Measurements from ENCODE around the gene PALM2AKAP2. TPM values are rescaled to one million over a fixed set of nuclear protein-coding genes. Genes with fewer than 3 reads are reported as not detected.
A peak's percentile ranks its signal among the peaks of the same experiment; 100 is the strongest.

Gene PALM2AKAP2
- total and polyA plus RNA-seq, 2 experiments from 2014 or later = 2.5 to 7.9 TPM

DNA sequence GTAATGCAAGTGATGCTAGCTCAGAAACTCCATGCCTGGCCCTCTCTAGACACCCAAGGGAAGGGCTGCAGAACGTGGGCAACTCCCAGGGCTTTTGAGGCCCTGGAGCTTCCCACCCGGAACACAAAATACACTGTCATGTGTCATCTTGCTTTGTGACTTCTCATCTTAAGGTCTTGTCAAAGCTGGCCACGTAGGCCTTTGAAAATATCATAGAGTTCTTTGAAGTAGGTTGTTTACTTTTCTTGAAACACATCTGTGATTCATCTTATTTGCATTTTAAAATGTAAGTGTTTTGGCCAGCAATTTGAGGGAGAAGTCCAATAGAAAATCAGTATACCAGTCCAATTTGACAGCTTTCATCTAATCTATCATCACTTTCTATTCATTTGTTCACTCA, 40.2 kb upstream of the PALM2AKAP2 start (continued):
- TF ChIP-seq, protein P1, sequence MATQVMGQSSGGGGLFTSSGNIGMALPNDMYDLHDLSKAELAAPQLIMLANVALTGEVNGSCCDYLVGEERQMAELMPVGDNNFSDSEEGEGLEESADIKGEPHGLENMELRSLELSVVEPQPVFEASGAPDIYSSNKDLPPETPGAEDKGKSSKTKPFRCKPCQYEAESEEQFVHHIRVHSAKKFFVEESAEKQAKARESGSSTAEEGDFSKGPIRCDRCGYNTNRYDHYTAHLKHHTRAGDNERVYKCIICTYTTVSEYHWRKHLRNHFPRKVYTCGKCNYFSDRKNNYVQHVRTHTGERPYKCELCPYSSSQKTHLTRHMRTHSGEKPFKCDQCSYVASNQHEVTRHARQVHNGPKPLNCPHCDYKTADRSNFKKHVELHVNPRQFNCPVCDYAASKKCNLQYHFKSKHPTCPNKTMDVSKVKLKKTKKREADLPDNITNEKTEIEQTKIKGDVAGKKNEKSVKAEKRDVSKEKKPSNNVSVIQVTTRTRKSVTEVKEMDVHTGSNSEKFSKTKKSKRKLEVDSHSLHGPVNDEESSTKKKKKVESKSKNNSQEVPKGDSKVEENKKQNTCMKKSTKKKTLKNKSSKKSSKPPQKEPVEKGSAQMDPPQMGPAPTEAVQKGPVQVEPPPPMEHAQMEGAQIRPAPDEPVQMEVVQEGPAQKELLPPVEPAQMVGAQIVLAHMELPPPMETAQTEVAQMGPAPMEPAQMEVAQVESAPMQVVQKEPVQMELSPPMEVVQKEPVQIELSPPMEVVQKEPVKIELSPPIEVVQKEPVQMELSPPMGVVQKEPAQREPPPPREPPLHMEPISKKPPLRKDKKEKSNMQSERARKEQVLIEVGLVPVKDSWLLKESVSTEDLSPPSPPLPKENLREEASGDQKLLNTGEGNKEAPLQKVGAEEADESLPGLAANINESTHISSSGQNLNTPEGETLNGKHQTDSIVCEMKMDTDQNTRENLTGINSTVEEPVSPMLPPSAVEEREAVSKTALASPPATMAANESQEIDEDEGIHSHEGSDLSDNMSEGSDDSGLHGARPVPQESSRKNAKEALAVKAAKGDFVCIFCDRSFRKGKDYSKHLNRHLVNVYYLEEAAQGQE (IDR thresholded peaks at IDR 0.05; ENCODE audit: unreplicated experiment) = no peak
- TF ChIP-seq STAT1 (IDR thresholded peaks at IDR 0.05; ENCODE audit: unreplicated experiment) (no peak), POLR2AphosphoS5 (IDR thresholded peaks at IDR 0.05; ENCODE audit: low read depth) (no peak), EZH2 (IDR thresholded peaks at IDR 0.05; ENCODE audit: low read depth, unreplicated experiment) (no peak), EZH2phosphoT487 (IDR thresholded peaks at IDR 0.05; ENCODE audit: unreplicated experiment) (no peak)
- TF ChIP-seq, protein P2, sequence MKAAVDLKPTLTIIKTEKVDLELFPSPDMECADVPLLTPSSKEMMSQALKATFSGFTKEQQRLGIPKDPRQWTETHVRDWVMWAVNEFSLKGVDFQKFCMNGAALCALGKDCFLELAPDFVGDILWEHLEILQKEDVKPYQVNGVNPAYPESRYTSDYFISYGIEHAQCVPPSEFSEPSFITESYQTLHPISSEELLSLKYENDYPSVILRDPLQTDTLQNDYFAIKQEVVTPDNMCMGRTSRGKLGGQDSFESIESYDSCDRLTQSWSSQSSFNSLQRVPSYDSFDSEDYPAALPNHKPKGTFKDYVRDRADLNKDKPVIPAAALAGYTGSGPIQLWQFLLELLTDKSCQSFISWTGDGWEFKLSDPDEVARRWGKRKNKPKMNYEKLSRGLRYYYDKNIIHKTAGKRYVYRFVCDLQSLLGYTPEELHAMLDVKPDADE (IDR thresholded peaks at IDR 0.05) = no peak

DNA sequence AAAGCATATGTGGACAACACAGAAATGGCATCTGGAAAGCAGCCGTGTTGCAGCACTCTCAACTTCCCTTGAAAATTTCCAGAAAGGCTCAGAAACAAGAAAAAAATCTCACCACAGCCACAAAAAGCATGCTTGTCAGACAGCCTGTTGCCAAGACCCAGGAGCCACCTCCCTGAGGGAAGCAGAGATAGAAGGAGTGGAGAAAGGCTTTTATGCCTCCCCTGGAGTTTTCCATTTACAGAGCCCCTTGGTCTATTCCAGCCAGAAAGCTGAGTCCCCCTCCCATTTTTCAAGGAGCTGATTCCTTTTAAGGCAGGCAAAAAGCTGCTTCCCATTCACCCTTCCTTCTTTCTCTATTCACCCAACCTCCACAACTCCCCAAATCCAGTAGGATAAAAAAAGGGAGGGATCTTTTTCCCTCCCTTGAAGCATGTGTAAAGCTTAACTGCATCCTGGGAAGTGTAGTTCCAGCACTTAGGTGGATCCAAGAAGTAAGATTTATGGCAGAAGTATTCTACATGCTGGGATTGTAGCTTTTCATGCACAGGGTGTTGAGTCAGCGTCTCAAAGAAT, 37.1 kb upstream of the PALM2AKAP2 start:
- peaks cover 16% of the 10 kb centered on the region for H3K4me1 Mint-ChIP-seq
- H3K36me3 ChIP-seq (ENCODE audit: insufficient read depth) = no peaks in the 10 kb centered on the region
- no peak overlapping the region for H3K4me2 ChIP-seq
- H3K79me2 ChIP-seq (replicated peaks; ENCODE audit: insufficient read depth) = no peaks in the 10 kb centered on the region
- no peaks in the 10 kb centered on the region for H4K20me1 ChIP-seq (replicated peaks; ENCODE audit: insufficient read depth)
- no peaks in the 10 kb centered on the region for H3K27me3 ChIP-seq (ENCODE audit: insufficient read depth)
- no peaks in the 10 kb centered on the region for H3K36me3 Mint-ChIP-seq (ENCODE audit: low read depth)
- no peaks in the 10 kb centered on the region for H3K9me2 ChIP-seq (ENCODE audit: insufficient read depth)
- H2AFZ ChIP-seq = peak overlapping the region; percentile 24; the same call in 1 of the 2 replicates
- H3F3A ChIP-seq (replicated peaks; ENCODE audit: low read depth) = no peaks in the 10 kb centered on the region
- H3K27ac Mint-ChIP-seq = peak overlapping the region; percentile 83
- no peak for TF ChIP-seq JUNB (IDR thresholded peaks at IDR 0.05; ENCODE audit: unreplicated experiment)
- TF ChIP-seq, protein P3, sequence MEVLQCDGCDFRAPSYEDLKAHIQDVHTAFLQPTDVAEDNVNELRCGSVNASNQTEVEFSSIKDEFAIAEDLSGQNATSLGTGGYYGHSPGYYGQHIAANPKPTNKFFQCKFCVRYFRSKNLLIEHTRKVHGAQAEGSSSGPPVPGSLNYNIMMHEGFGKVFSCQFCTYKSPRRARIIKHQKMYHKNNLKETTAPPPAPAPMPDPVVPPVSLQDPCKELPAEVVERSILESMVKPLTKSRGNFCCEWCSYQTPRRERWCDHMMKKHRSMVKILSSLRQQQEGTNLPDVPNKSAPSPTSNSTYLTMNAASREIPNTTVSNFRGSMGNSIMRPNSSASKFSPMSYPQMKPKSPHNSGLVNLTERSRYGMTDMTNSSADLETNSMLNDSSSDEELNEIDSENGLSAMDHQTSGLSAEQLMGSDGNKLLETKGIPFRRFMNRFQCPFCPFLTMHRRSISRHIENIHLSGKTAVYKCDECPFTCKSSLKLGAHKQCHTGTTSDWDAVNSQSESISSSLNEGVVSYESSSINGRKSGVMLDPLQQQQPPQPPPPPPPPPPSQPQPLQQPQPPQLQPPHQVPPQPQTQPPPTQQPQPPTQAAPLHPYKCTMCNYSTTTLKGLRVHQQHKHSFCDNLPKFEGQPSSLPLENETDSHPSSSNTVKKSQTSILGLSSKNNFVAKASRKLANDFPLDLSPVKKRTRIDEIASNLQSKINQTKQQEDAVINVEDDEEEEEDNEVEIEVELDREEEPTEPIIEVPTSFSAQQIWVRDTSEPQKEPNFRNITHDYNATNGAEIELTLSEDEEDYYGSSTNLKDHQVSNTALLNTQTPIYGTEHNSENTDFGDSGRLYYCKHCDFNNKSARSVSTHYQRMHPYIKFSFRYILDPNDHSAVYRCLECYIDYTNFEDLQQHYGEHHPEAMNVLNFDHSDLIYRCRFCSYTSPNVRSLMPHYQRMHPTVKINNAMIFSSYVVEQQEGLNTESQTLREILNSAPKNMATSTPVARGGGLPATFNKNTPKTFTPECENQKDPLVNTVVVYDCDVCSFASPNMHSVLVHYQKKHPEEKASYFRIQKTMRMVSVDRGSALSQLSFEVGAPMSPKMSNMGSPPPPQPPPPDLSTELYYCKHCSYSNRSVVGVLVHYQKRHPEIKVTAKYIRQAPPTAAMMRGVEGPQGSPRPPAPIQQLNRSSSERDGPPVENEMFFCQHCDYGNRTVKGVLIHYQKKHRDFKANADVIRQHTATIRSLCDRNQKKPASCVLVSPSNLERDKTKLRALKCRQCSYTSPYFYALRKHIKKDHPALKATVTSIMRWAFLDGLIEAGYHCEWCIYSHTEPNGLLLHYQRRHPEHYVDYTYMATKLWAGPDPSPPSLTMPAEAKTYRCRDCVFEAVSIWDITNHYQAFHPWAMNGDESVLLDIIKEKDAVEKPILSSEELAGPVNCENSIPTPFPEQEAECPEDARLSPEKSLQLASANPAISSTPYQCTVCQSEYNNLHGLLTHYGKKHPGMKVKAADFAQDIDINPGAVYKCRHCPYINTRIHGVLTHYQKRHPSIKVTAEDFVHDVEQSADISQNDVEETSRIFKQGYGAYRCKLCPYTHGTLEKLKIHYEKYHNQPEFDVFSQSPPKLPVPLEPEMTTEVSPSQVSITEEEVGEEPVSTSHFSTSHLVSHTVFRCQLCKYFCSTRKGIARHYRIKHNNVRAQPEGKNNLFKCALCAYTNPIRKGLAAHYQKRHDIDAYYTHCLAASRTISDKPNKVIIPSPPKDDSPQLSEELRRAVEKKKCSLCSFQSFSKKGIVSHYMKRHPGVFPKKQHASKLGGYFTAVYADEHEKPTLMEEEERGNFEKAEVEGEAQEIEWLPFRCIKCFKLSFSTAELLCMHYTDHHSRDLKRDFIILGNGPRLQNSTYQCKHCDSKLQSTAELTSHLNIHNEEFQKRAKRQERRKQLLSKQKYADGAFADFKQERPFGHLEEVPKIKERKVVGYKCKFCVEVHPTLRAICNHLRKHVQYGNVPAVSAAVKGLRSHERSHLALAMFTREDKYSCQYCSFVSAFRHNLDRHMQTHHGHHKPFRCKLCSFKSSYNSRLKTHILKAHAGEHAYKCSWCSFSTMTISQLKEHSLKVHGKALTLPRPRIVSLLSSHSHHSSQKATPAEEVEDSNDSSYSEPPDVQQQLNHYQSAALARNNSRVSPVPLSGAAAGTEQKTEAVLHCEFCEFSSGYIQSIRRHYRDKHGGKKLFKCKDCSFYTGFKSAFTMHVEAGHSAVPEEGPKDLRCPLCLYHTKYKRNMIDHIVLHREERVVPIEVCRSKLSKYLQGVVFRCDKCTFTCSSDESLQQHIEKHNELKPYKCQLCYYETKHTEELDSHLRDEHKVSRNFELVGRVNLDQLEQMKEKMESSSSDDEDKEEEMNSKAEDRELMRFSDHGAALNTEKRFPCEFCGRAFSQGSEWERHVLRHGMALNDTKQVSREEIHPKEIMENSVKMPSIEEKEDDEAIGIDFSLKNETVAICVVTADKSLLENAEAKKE (CRISPR knock-in tag; IDR thresholded peaks at IDR 0.05) = no peak
- TF ChIP-seq NANOG (IDR thresholded peaks at IDR 0.05; ENCODE audit: borderline replicate concordance) = no peak
- H3K4me3 ChIP-seq = no peak overlapping the region
- ATAC-seq = peak; percentile 78
- no peaks in the 10 kb centered on the region for H3K9me3 Mint-ChIP-seq
- no peaks in the 10 kb centered on the region; the same call in none of the 2 replicates for H3K4me1 ChIP-seq (ENCODE audit: insufficient read depth)
- no peak overlapping the region for H3K27ac ChIP-seq (ENCODE audit: low read depth)
- H3K27me3 Mint-ChIP-seq (ENCODE audit: insufficient read depth, low read depth, poor library complexity) = peaks cover 6% of the 10 kb centered on the region
- peak; percentile 44 for DNase-seq (ENCODE audit: low spot score)
- 0 out of 3 replicates have a peak overlapping the region, but pooled peaks have one; percentile 11 for H3K4me3 Mint-ChIP-seq

All from GM23338 (cell line).